Spleen (tissue), 7 donors: Measurements from ENCODE around the gene NPHS1.

Experiments
- POLR2A ChIP-seq, 3 donors: fragments of 450-650 bp; IDR thresholded peaks; one replicate each; pipeline ENCODE4 v1.5.1; 2017; ENCODE audit warnings: antibody characterized with exemption in 3 of 3, mild to moderate bottlenecking in 1 of 3
- TF ChIP-seq, protein P1 (sequence below), 11 experiments: fragments of 200-600 bp in 7 of 11; fragments of 450-650 bp in 4 of 11; sonication (generic) in 4 of 11; IDR thresholded peaks in 8 of 11; conservative IDR thresholded peaks in 3 of 11; 1 replicate in 7 of 11; 2 replicates in 4 of 11; pipeline versions ENCODE4 v1.4.0 to v1.8.0; 2016 to 2021; ENCODE audit warnings: antibody characterized with exemption in 11 of 11, inconsistent platforms in 4 of 11, mild to moderate bottlenecking in 1 of 11
- donor health status: DM: no; HTN: no; CAD: no; lungs with moderate emphysema.
- donor health status: DM: no; HTN: no; CAD: no.
- donor health status: DM: no; HTN: no; CAD: no.

DNA sequence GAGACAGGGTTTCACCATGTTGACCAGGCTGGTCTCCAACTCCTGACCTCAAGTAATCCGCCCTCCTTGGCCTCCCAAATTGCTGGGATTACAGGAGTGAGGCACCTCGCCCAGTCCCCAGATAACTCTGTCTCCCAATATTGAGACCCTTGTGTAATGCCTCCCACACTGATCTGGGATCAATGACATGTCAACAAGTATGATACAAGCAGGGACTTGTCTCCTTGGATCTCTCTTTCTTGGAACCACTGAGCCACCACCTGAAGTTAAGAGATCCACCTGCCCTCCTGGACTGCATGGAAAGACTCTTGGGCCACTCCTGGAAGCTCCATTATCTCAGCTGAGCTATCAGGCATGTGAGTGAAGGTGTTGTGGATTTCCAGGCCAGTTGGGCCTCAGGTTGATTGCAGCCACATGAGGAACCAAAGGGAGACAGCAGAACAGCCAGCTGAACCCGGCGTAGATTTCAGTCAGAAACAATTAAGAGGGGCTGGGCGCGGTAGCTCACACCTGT is 33.0 kb upstream of the NPHS1 start:
- TF ChIP-seq POLR2A (IDR thresholded peaks at IDR 0.05) = no peak
- TF ChIP-seq, protein P1, sequence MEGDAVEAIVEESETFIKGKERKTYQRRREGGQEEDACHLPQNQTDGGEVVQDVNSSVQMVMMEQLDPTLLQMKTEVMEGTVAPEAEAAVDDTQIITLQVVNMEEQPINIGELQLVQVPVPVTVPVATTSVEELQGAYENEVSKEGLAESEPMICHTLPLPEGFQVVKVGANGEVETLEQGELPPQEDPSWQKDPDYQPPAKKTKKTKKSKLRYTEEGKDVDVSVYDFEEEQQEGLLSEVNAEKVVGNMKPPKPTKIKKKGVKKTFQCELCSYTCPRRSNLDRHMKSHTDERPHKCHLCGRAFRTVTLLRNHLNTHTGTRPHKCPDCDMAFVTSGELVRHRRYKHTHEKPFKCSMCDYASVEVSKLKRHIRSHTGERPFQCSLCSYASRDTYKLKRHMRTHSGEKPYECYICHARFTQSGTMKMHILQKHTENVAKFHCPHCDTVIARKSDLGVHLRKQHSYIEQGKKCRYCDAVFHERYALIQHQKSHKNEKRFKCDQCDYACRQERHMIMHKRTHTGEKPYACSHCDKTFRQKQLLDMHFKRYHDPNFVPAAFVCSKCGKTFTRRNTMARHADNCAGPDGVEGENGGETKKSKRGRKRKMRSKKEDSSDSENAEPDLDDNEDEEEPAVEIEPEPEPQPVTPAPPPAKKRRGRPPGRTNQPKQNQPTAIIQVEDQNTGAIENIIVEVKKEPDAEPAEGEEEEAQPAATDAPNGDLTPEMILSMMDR (IDR thresholded peaks at IDR 0.05 in 8 of 11, conservative IDR thresholded peaks at IDR 0.05 in 3 of 11) = no peak
